ENCODE results near the gene SIPA1L3.

DNA sequence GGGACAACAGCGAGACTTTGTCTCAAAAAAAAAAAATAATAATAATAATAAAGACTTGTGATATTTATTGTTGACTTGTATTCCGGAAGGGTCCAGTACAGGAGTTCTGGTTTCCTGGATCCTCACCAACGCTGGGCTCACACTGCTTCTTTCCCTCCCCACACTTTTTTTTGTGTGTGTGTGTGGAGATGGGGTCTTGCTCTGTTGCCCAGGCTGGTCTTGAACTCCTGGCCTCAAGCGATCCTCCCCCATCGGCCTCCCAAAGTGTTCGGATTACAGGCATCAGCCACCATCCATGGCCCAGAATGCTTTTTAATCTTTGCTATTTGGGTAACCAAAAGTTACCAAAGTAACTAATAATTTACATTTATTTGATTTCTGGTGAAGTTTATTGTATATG, 39.1 kb downstream of the SIPA1L3 start:
- TF ChIP-seq, protein P1, sequence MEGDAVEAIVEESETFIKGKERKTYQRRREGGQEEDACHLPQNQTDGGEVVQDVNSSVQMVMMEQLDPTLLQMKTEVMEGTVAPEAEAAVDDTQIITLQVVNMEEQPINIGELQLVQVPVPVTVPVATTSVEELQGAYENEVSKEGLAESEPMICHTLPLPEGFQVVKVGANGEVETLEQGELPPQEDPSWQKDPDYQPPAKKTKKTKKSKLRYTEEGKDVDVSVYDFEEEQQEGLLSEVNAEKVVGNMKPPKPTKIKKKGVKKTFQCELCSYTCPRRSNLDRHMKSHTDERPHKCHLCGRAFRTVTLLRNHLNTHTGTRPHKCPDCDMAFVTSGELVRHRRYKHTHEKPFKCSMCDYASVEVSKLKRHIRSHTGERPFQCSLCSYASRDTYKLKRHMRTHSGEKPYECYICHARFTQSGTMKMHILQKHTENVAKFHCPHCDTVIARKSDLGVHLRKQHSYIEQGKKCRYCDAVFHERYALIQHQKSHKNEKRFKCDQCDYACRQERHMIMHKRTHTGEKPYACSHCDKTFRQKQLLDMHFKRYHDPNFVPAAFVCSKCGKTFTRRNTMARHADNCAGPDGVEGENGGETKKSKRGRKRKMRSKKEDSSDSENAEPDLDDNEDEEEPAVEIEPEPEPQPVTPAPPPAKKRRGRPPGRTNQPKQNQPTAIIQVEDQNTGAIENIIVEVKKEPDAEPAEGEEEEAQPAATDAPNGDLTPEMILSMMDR (IDR thresholded peaks at IDR 0.05), result no peak
- no peak for TF ChIP-seq TCF7L2 (IDR thresholded peaks at IDR 0.05; ENCODE audit: low read depth, low read length)
- no peak for TF ChIP-seq POLR2AphosphoS5 (IDR thresholded peaks at IDR 0.05; ENCODE audit: low read depth, low read length)
- TF ChIP-seq, protein P2, sequence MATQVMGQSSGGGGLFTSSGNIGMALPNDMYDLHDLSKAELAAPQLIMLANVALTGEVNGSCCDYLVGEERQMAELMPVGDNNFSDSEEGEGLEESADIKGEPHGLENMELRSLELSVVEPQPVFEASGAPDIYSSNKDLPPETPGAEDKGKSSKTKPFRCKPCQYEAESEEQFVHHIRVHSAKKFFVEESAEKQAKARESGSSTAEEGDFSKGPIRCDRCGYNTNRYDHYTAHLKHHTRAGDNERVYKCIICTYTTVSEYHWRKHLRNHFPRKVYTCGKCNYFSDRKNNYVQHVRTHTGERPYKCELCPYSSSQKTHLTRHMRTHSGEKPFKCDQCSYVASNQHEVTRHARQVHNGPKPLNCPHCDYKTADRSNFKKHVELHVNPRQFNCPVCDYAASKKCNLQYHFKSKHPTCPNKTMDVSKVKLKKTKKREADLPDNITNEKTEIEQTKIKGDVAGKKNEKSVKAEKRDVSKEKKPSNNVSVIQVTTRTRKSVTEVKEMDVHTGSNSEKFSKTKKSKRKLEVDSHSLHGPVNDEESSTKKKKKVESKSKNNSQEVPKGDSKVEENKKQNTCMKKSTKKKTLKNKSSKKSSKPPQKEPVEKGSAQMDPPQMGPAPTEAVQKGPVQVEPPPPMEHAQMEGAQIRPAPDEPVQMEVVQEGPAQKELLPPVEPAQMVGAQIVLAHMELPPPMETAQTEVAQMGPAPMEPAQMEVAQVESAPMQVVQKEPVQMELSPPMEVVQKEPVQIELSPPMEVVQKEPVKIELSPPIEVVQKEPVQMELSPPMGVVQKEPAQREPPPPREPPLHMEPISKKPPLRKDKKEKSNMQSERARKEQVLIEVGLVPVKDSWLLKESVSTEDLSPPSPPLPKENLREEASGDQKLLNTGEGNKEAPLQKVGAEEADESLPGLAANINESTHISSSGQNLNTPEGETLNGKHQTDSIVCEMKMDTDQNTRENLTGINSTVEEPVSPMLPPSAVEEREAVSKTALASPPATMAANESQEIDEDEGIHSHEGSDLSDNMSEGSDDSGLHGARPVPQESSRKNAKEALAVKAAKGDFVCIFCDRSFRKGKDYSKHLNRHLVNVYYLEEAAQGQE (IDR thresholded peaks at IDR 0.05; ENCODE audit: insufficient read depth in 1 of 2, low read depth in 2 of 2, low read length in 1 of 2), result no peak

Data from Panc1 (cell line).